C4-2B (cell line): ENCODE results near the gene MEG3.

Source experiments
- H3K27ac ChIP-seq: fragments of 450-650 bp; 2 replicates; pipeline ENCODE4 v1.5.1; 2017
- CTCF ChIP-seq: fragments of 450-650 bp; conservative IDR thresholded peaks from 2 replicates; pipeline ENCODE4 v1.5.1; 2017; ENCODE audit warnings: mild to moderate bottlenecking
- ZFX ChIP-seq: fragments of 450-650 bp; IDR thresholded peaks from 2 replicates; pipeline ENCODE4 v1.6.1; 2017

MEG3 gene

DNA sequence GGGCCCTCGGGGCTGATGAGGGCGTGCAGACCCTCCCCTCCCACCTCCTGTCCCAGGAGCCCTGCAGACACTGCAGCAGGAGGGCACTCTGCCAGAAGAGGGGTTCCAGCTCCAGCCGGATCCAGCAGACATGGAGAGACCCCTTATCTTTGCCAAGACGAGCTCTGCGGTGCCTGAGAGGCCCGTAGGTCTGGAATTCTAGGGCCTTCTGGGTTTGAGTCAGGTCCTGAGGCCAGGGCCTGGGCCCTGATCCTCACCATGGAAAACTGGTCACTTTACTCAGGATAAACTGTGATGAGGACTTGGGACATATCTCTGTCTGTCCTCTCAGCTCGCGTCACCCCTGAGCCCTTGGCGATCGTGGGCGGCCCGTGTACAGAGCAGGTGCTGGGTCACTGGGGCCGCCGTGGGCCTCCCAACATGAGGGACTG, 13.8 kb downstream of the MEG3 start:
- H3K27ac ChIP-seq = no peak overlapping the region
- no peak for TF ChIP-seq CTCF
- TF ChIP-seq ZFX = no peak

DNA sequence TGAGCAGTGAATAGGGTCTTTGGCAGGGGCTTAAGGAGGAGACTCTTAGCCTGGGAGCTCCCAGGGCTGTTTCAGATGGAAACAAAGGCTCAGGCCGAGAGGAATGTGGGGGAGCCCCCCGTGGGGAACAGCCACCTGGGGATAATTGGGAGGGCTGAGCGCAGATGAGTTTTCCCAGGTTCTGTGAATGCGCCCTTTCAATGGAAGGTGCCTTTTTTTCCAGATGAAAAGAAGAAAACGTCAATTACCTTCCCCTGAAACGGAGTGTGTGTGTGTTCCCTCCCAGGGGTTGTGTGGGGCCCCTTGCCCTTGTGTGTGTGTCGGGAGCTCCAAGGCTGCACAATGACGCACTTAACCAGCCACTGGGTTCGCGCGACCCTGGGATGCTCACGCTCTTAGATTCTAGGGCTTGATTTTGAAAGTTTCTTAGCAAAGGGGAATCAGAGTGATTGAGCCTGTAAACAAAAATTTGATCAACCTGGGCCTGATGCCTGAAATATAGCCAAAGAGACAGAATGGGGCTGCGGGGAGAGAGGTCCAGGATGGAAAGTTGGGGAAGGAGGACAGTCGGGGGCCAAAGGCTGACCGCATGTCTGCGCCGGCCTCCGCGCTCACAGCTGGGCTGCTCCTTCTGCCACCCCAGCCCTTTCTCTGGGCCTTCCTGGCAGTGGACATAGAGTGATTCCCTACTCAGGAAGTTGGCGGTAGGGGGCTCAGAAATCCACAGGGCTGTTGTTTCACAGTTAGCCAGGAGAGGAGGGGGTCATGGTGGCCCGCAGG, 14.6 kb downstream of the MEG3 start:
- no peak for TF ChIP-seq CTCF
- TF ChIP-seq ZFX = no peak

DNA sequence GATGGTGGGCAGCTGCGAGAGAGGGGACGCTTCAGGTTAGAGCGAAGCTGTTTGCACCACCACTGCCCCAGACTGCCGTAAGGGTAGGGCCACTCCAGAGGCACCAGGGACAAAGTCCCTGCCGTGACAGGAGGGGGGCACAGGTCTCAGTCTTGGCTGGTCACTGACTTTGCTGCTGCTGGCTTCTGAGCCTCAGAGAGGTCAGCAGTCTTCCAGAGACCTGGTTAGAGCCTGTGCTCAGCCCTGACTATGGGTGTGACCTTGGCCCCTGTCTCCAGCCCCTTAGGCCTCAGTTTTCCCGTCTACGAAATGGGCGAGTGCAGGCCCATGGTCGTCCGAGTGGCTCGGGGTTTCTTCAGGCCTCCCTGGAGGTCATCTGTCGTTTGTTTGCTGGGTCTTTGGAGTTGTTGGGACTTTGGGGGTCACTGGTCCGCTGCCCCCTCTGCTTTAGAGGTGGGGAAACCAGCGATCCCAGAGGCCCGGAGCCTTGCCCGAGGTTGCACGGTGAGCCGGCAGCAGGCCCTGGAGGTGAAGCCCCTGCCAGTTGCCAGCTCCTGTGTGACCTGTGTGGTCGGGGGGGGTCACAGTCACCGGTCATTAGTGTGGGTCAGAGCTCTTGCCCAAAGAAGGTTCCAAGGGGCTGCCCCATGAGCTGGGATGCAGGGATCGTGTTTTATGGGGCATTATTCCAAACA, 15.3 kb downstream of the MEG3 start:
- no peak overlapping the region for H3K27ac ChIP-seq
- TF ChIP-seq ZFX (no peak), CTCF (no peak)

More for the DNA sequence above, 14.6 kb downstream of the MEG3 start:
- no peak overlapping the region for H3K27ac ChIP-seq

GRCh38 chr14:100841761-100842403, 16.0 kb downstream of the MEG3 start:
- TF ChIP-seq ZFX = no peak
- no peak for TF ChIP-seq CTCF
- no peak overlapping the region for H3K27ac ChIP-seq

GRCh38 chr14:100842799-100843198, 16.9 kb downstream of the MEG3 start:
- TF ChIP-seq CTCF (no peak), ZFX (no peak)

GRCh38 chr14:100844082-100844408, 18.1 kb downstream of the MEG3 start:
- H3K27ac ChIP-seq = no peak overlapping the region
- TF ChIP-seq ZFX (no peak), CTCF (no peak)

More at GRCh38 chr14:100842799-100843198, 16.9 kb downstream of the MEG3 start:
- H3K27ac ChIP-seq = no peak overlapping the region

- no peak overlapping the region for H3K27ac ChIP-seq
- TF ChIP-seq ZFX (no peak), CTCF (no peak)
Measured at GRCh38 chr14:100844421-100844820, 18.5 kb downstream of the MEG3 start.
